Activated gamma-delta T cell (primary cell): ENCODE data around the gene EIF4A3.

Experiments
- DNase-seq: peaks from one replicate; lab custom pipeline; 2025; lab: John Stamatoyannopoulos, UW
- total RNA-seq, 2 donors: gene quantifications; one replicate each; lab custom pipeline; 2026; lab: John Stamatoyannopoulos, UW

Gene EIF4A3
- total RNA-seq, result 82.0 to 83.2 reads per million in 2 donors

DNA sequence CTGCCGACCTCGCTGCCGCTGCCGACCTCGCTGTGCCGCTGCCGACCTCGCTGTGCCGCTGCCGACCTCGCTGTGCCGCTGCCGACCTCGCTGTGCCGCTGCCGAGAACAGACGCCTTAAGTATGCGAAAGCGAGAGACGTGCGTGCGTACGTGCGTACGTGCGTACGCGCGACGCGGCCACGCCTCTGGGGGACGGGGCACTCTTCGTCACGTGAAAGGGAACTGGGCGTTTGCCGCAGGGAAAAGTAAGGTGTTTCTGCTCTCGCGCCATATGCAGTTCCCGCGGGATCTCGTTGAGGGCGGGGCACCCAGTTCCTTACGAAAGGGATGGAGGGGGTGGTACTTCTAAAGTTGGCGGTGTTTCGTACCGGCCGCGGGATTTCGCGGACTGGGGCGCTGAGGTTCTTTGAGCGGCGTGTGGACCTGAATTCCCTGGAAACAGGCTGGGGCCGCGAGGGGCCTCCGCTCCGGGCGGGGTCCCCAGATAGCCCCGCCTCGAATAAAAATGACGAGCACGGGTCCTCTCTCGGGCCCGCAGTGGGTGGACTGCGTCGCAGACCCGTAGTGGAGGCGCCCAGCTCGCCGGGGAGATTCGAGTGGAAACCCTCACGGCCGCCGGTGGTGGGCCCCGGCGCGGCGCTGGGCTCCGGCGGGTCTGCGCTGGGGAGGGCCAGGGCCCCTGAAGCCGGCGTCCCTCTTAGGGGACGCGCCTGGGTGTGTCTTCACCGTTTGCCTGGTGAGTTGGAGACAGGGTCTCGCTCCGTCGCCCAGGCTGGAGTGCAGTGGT, at the start of gene EIF4A3:
EIF4A3 (minus strand) TSS at position 94 of the 788 bp plus-strand sequence. CDS start 167 bp downstream, outside the sequence.
- peak; percentile 94 for DNase-seq

DNA sequence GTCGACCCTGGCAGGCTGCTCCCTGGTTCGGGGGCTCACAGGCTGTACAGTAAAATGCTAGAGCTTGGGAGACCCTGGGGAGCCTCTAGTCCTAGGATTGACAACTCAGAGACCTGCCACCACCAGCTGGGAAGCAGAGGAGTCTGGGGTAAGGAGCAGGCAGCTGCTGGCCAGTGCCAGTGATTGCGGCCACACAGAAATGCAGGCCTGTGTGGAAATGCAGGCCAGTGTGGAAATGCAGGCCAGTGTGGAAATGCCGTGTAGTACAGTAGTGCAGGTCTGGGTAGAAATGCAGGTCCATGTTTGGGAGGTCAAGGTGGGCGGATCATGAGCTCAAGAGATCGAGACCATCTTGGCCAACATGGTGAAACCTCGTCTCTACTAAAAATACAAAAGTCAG, 49.7 kb upstream of the EIF4A3 start:
- no peak for DNase-seq

DNA sequence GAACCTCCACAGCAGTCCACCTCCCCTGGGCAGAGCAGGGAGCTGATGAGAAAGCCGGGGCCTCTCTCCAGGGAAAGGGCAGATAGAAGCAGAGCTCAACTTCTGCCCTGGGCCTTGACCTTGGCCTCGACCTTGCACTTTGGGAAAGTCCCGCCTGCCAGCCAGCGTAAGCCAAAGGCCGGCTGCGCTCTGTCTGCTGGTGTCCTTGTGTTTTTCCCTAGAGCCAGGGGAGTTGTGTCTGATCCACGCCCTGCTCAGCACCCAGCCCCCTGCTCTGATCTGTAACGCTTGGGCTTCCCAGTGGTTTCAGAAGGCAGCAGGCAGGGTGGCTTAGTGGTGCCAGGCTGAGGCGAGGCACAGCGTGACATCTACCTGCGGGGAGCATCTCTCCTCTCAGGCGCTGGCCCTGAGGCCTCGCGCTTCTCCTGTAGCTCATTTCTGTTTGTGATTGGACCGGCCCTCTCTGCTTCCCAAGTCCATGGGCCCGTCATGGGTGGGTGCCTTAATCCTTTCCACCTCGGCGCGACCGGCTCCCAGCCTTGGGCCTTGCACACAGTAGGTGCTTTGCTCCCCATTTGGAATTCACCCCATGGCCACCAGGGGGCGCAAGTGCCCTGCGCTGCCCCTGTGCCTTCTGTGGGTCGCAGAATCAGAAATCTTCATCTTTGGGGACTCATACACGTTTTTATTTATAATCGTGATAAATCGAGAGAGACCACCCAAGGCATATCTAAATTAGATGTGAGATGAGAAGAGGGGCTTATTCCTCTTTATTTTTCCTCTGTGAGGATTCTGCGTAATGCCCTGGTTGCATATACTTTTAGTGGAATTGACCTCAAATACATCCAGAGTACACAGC, 49.0 kb upstream of the EIF4A3 start:
- DNase-seq, result no peak

DNA sequence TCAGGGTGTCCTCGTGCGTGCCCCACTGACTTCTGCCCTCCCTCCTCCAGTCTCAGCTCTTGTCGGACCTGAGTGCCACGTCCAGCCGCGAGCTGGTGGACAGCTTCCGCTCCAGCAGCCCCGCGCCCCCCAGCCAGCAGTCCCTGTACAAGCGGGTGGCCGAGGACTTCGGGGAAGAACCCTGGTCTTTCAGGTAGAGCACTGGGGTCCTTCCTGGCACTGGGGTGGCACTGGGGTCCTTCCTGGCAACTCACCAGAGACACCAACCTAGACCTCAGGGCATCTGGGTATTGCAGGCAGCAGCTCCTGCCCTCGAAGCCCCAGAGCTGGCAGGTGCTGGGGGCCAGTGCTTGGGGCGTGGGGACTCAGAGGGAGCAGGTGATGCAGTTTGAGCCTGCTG, 48.2 kb upstream of the EIF4A3 start:
- no peak for DNase-seq

DNA sequence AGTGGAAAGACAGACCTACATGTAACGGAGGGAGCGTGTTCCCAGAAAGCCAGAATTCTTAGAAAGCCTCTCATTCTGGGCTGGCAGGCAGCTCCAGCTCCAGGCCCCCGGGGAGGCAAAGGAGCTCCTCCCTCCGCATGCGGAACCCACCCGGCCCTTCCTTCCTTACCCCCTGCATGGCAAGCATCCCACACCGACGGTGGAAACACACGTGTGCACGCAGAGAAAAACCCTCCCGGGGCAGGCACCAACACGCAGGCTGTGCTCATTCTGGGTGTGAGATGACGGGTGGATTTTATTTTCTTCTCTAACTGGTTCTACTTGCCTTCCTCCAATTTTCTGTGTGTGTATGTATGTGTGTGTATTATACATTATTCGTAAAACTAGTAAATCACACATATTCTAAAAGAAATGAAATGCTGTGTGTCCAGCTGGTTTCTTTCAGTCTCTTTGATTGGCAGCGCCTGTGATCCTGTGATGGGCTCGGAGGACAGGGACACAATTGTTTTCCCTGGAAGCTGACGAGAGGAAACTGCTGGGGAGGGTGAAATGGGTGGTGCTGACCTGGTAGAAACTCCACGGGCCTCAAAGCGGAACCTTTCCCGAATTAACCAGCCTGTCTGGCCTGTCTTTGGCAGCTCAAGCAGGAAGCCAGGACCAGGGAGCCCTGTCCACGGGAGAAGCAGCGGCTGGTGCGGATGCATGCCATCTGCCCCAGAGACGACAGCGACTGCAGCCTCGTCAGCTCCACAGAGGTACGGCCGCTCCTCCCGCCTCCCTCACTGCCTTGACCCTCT, 45.1 kb upstream of the EIF4A3 start:
- no peak for DNase-seq

DNA sequence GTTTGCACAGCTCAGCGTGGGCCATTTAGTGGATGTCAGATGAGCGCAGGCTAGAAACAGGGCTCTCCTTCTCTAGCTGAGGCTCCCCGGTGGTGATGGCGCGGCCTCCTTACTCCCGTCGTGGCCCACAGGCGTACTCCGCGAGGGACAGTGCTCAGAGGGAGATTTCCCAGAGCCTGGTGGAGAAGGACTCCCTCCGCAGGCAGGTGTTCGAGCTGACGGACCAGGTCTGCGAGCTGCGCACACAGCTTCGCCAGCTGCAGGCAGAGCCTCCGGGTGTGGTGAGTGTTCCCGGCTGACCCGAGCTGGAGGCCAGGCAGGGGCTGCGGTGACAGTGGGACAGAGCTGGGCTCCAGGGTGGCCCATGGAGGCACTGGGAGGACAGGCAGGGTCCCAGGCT, 44.3 kb upstream of the EIF4A3 start:
- DNase-seq, result no peak

DNA sequence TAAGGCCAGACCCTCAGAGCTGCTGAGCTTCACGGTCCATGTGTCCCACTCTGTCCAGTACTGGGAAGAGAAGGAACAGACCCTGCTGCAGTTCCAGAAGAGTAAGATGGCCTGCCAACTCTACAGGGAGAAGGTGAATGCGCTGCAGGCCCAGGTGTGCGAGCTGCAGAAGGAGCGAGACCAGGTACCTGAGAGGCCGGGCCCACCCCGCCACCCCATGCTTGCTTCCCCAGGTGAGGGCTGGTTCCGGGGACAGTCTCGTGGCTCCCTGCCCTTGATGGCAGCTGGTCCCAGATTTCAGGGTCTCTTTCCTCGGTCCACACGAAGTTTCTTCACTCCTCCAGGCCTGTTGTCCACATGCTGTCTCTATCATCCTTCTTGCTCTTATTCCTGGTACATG, 43.8 kb upstream of the EIF4A3 start:
- DNase-seq, result no peak

DNA sequence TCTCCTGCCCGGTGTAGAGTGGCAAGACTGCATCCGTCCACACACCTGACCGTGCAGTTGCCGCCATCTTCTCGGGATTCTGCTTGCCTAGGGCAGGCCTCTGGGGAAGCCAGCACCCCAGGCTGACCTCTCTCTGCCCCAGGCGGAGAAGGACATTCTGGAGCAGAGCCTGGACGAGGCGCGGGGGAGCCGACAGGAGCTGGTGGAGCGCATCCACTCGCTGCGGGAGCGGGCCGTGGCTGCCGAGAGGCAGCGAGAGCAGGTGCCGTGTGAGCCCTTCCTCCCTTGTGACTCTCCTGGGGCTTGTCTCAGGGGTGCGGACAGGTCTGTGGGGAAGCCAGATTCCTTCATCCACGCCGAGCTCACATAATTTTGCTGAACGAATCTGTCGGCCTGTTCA, 42.7 kb upstream of the EIF4A3 start:
- DNase-seq, result no peak

DNA sequence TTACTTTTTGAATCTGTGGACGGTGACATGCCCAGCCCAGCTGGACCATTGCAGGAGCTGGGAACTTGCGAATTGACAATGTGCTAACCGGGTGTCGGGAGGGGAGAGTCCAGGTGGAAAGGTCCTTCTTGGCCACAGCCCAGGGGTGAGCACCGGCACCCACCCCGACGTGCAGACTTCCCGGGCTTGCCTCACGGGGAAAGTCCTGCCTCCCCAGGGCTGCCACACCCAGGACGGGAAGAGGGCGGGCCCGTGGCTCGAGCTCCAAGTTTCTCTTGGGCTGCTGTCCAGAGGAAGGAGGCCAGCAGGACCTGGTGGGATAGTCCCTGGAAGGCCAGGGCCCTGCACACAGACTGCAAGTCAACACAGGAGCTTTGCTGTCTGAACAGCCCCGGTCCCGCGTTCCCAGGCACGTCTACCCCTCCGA, 40.6 kb upstream of the EIF4A3 start:
- no peak for DNase-seq

DNA sequence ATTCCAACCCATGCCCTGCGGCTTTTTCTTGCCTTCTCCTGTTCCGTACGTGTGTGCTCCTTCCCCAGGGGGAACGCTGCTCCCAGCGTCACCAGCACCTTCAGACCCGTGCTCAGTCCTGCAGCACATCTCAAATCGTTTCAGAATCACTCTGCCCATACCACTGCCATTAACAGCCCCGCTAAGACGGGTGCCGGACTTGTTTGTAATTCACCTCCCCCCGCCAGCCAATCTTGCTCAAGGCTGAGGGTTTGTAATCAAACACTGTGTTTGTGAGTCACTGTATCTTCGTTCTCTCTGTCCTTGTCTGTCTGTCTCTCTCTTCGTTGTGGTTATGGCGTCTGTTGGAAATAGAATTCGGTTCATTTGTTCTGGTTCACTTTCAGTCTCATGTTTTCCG, 40.2 kb upstream of the EIF4A3 start:
- no peak for DNase-seq

DNA sequence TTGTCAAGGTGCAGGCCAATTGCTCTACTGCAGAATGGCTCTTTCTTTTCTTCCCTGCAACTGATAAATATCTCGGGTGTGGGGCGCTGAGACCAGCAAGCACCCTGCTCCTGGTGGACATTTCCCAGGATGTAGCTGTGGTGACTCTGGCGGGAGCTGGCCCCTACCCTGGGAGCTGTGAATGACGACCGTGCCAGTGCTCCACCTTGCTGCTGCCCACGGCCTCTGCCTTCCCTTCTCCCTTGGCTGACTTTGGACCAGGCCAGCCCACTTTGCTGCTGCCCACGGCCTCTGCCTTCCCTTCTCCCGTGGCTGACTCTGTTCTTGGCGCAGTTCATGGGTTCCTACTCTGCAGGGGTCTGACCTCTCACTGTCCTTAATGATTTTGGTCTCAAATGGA, 39.0 kb upstream of the EIF4A3 start:
- DNase-seq, result no peak

DNA sequence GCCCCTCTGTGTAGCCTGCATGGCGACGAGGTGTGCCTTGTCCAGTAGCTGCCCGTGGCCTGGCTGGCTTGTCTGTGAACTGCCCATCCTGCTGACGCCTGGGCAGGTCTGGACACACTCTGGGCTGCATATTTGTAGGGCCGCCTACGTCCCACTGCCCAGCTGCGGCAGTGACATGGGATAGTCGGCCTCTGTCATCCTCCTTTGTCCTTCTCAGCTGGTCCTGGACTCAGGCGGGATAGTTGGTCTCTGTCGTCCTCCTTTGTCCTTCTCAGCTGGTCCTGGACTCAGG, 37.4 kb upstream of the EIF4A3 start:
- no peak for DNase-seq

DNA sequence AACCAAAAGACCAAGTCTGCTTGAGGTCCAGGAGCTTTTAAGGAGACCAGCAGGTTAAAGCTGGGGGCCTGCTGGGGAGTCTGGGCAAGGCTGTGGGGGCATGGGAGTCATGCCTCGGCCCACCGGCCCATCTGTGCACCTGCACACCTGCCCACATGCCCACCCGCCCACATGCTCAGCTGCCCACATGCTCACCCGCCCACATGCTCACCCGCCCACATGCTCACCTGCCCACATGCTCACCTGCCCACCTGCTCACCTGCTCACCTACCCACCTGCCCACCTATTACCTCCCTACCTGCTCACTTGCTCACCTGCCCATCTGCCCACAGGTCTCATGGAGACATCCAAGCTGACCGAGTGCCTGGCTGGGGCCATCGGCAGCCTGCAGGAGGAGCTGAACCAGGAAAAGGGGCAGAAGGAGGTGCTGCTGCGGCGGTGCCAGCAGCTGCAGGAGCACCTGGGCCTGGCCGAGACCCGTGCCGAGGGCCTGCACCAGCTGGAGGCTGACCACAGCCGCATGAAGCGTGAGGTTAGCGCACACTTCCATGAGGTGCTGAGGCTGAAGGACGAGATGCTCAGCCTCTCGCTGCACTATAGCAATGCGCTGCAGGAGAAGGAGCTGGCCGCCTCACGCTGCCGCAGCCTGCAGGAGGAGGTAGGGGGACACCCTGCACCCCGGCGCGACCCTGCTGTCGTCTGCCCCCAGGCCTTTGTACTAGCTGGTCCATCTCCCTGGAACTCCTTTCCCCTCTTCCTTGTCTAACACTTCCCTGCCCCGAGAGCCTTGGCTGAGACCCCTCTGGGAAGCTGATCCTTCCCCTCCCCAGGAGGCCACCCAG, 36.9 kb upstream of the EIF4A3 start:
- DNase-seq, result no peak

DNA sequence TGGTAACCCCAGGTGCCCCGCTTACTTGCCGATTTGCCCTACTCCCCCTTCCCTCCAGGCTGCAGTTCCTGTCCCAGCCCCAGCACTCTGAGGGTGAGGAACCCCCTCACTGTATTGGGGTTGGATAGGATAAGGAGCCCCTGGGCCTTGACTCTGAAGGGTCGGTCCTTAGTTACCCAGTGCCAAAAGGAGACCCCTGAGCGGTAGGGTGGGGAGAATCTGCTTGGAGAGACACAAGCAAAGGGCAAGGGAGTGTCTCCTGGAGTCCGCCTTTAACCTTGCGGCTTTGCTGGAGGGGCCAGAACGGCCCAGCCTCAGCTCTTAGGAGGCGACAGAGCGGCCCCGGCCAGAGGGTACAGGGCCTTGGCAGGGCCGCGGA, 35.9 kb upstream of the EIF4A3 start:
- DNase-seq, result no peak

DNA sequence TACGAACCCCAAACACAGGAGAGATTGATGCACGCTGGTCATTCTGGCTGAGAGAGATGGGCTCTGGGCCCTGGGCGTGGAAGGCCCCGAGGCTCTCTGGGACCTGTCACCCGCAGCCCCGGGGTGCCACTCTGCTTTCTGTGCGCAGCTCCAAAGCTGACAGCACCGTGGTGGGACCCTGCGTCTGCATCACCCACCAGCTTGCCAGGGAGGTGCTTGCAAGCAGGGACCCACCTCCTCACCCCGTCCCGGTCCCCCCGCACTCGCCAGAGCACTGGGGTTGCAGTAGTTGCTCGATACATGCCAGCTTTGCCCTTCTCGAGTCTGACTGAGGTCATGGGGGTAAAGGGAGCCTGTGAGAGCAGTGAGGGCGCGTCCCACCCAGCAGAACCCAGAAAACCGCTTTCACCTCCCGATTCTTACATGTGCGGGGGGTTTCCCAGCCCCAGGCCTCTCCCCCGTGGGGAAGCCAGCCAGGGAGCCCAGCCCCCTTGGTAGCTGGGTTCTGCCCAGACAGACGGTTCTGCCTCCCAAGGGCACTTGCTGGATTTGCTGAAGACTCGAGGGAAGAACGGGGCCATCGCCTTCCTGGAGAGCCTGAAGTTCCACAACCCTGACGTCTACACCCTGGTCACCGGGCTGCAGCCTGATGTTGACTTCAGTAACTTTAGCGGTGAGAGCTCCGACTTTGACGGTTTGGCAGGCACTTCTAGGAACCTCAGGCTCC, 35.4 kb upstream of the EIF4A3 start:
- no peak for DNase-seq

DNA sequence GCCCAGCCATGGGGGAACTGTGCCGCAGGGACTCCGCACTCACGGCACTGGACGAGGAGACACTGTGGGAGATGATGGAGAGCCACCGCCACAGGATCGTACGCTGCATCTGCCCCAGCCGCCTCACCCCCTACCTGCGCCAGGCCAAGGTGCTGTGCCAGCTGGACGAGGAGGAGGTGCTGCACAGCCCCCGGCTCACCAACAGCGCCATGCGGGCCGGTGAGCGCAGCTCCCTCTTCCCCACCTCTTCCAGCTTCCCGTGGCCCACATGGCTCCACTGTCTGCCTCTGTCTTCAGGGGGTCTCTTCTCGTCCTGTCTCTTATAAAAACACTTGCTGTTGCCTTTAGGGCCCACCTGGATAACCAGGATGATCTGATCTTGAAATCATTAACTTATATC, 34.5 kb upstream of the EIF4A3 start:
- no peak for DNase-seq

DNA sequence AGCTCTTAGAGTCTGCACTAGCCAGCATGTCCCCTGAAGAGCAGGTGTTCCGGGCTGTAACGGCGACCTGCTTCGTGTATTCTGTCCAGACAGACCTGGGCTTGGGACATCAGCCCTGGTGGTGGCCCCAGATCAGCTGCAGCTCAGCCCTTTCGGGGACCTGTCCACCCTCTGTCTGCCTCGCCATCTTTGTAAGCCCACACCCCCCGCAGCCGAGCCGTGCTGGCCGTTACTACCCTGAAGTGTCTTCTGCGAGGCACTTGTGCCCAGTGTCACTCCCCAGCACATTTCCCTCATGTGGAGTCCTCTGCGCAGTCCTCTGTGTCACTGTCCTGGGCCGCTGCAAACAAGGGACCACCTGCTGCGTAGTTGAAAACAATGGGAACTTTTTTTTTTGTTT, 33.3 kb upstream of the EIF4A3 start:
- no peak for DNase-seq

DNA sequence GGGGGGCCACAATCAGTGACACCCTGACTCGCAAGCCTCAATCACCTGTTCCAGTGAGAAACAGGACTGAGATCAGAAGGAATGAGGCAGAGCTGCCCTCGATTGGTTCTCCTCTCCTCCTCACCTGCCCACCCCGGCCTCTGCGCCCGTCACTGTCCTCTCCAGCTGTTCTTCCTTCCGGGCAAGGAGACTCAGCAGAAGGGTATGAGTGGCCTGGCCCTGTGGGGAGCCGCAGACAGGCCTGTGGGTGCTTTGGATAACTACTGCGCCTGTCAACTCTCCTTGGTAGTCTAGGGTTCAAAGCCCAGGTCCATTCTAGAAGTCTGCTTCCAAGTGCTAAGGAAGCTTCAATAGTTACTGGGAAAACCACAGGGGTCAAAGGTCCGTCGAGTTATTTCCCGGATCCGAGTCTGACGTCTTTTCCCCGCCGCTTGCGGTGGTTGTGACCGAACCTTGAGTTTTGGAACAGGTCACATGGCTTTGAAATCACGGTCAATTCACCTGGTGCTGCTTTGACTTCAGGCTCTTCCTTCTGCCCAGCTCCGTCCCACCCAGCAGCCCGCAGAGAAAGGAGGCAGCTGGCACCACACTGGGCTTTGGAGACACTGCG, 31.2 kb upstream of the EIF4A3 start:
- no peak for DNase-seq

DNA sequence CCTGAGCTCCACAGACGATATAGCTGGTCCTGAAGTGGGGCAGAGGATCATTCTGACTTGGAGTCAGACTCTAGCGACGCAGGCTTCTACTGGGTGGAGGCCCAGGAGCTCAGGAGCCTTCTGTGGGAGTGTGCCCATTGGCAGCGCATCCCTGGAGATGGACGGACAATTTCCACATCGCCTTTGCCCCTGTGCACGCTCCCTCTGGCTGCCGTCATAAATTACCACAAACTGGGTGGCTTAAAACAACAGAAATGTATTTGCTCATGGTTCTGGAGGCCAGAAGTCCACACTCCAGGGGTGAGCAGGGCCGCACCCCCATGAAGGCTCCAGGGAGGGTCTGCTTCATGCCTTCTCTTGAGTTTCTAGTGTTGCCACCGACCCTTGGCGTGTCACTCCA, 29.8 kb upstream of the EIF4A3 start:
- DNase-seq, result no peak

DNA sequence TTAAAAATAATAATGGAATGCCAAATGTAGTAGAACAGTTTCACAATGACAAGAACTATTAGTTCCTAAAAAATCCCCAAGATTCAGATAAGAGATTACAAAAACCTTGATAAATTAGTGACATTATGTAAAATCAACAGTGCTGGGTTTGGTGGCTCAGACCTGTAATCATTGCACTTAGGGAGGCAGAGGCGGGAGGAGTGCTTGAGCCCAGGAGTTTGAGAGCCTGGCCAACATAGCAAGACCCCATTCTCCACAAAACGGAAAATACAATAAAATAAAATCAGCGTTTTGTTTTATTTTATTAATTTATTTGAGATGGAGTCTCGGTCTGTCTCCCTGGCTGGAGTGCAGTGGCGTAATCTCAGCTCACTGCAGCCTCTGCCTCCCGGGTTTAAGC, 27.0 kb upstream of the EIF4A3 start:
- DNase-seq, result no peak

DNA sequence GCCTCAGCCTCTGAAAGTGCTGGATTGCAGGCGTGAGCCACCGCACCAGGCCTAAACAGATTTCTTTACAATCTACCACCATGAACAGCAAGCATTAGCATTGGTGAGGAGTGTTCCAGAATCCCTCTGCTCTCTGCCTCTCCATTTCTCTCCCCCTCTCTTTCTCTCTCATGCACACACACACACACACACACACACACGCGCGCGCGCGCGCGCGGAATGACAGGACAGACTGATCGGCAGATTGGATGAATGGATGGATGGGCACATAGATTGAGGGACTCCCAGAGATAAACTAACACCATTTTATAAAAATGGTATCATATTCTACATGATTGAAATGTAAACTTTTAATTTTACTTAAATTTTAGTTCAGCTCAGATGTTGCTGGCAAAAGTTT, 26.2 kb upstream of the EIF4A3 start:
- no peak for DNase-seq
